Measurements from ENCODE around the gene EGF.

EGF gene

DNA sequence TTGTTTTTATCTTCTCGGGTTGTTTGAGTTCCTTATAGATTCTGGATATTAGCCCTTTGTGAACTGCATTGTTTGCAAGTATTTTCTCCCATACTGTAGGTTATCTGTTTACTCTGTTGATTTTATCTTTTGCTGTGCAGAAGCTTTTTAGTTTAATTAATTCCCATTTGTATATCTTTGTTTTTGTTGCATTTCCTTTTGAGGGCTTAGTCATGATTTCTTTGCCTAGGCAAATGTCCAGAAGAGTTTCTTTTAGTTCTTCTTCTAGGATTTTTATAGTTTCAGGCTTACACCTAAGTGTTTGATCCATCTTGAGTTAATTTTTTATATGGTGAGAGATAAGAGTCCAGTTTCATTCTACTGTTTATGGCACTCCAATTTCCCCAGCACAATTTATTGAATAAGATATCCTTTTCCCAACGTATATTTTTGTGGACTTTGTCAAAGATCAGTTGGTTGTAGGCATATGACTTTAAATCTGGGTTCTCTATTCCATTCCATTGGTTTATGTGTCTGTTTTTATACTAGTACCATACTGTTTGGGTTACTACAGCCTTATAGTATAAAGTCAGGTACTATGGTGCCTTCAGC, 54.3 kb downstream of the EGF start (continued):
- TF ChIP-seq KLF9 (tag by site-specific recombination; IDR thresholded peaks at IDR 0.05; ENCODE audit: low read depth): no peak

DNA sequence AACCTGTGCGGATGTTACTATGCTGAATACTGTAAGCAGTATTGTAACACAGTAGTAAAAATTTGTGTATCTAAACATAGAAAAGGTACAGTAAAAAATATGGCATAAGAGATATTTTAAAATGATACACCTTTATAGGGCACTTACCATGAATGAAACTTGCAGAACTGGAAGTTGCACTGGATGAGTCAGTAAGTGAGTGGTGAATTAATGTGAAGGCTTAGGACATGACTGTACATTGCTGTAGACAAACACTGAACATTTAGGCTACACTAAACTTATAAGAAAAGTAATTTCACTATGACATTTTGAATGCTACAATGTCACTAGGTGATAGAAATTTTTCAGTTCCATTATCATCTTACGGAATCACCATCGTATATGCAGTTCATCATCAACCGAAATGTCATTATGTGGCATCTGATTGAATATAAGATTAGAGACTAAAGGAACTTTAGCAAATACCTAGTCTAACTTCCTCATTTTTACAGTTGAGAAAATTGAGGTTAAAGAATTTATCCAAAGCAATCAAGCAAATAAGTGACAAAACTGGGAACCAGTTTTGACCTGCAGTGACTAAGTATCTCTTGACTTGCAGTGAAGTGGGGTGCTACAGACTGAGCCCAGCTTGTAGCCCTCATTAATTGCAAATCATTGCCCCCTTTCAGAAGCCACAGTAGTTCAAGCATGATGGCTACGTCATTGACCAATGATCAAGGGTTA, 55.3 kb downstream of the EGF start:
- POLR2A ChIA-PET: no interaction called here
- Histone ChIP-seq H3K27ac (ENCODE audit: extremely low read depth, low read depth, low read length) (no peak overlapping the region), H3K36me3 (ENCODE audit: control insufficient read depth in 2 of 2, insufficient read depth in 1 of 2, low read length in 2 of 2) (no peaks in the 10 kb centered on the region), H3K4me3 (ENCODE audit: low read depth, low read length) (no peak overlapping the region), H3K9me3 (ENCODE audit: control insufficient read depth, insufficient read depth, low read depth, low read length) (no peaks in the 10 kb centered on the region), H3K4me1 (ENCODE audit: control insufficient read depth, insufficient read depth, low read length) (no peaks in the 10 kb centered on the region)
- CTCF ChIA-PET: interaction anchor here (1.4 kb wide), 1 partner anchor 10 kb away, joined by 3 read pairs; no protein-coding TSS in a partner anchor
- no peak for TF ChIP-seq KLF8 (tag by site-specific recombination; IDR thresholded peaks at IDR 0.05)

DNA sequence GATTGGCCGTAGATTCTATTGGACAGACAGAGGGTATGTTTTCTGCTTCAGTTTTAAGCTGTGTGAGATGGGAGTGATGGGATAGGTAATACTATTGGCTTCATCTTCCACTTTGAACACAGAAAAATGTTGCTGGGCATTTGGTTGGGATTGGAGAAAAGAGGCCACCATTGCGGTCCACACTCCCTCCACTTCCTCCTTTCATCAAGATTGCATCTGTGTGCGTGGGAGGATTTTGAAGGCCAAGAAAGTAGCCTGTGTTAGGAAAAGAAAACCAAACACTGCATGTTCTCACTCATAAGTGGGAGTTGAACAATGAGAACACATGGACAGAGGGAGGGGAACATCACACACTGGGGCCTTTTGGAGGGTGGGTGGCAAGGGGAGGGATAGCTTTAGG, 56.4 kb downstream of the EGF start:
- ChIA-PET POLR2A (no interaction called here), CTCF (interaction anchor here (1.4 kb wide), 1 partner anchor 9 kb away, joined by 3 read pairs; no protein-coding TSS in a partner anchor)
- Histone ChIP-seq H3K27ac (ENCODE audit: extremely low read depth, low read depth, low read length) (no peak overlapping the region), H3K4me3 (ENCODE audit: low read depth, low read length) (no peak overlapping the region), H3K4me1 (ENCODE audit: control insufficient read depth, insufficient read depth, low read length) (no peaks in the 10 kb centered on the region), H3K36me3 (ENCODE audit: control insufficient read depth in 2 of 2, insufficient read depth in 1 of 2, low read length in 2 of 2) (no peaks in the 10 kb centered on the region), H3K9me3 (ENCODE audit: control insufficient read depth, insufficient read depth, low read depth, low read length) (no peaks in the 10 kb centered on the region)
- TF ChIP-seq ZFHX2 (tag by site-specific recombination; conservative IDR thresholded peaks at IDR 0.05): 0 out of 2 replicates have a peak, but pooled peaks have one; percentile 28
- TF ChIP-seq ZNF138 (tag by site-specific recombination; IDR thresholded peaks at IDR 0.05; ENCODE audit: borderline replicate concordance): no peak

DNA sequence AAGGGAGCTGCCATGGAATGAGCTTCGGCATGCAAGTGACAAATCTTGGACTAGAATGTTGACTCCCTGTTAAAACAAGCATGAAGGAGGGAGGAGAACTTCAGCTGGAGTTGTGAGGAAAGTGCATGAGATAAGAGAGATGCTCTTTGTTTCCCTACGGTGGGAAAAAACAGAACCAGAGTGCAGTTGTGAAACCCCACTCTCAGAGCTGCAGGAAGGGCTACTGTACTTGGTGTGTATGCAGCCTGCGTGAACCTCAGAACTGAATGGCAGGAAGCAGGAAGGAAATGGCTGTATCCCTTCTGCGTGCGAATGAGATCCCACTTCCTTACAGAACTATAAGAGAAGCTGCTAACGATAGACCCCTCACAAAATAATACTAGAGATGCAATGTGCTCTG, 57.2 kb downstream of the EGF start:
- no peak for TF ChIP-seq ZNF391 (tag by site-specific recombination; IDR thresholded peaks at IDR 0.05; ENCODE audit: borderline replicate concordance, low read depth)
- TF ChIP-seq, protein P1, sequence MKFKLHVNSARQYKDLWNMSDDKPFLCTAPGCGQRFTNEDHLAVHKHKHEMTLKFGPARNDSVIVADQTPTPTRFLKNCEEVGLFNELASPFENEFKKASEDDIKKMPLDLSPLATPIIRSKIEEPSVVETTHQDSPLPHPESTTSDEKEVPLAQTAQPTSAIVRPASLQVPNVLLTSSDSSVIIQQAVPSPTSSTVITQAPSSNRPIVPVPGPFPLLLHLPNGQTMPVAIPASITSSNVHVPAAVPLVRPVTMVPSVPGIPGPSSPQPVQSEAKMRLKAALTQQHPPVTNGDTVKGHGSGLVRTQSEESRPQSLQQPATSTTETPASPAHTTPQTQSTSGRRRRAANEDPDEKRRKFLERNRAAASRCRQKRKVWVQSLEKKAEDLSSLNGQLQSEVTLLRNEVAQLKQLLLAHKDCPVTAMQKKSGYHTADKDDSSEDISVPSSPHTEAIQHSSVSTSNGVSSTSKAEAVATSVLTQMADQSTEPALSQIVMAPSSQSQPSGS (tag by site-specific recombination; IDR thresholded peaks at IDR 0.05; ENCODE audit: low read depth): no peak
- TF ChIP-seq, protein P2, sequence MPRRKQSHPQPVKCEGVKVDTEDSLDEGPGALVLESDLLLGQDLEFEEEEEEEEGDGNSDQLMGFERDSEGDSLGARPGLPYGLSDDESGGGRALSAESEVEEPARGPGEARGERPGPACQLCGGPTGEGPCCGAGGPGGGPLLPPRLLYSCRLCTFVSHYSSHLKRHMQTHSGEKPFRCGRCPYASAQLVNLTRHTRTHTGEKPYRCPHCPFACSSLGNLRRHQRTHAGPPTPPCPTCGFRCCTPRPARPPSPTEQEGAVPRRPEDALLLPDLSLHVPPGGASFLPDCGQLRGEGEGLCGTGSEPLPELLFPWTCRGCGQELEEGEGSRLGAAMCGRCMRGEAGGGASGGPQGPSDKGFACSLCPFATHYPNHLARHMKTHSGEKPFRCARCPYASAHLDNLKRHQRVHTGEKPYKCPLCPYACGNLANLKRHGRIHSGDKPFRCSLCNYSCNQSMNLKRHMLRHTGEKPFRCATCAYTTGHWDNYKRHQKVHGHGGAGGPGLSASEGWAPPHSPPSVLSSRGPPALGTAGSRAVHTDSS (tag by site-specific recombination; IDR thresholded peaks at IDR 0.05): no peak
- no peak for TF ChIP-seq ZNF776 (tag by site-specific recombination; IDR thresholded peaks at IDR 0.05; ENCODE audit: borderline replicate concordance)
- TF ChIP-seq ZNF600 (tag by site-specific recombination; IDR thresholded peaks at IDR 0.05): no peak
- TF ChIP-seq ZNF530 (tag by site-specific recombination; IDR thresholded peaks at IDR 0.05; ENCODE audit: low read depth): no peak
- TF ChIP-seq ZNF24 (tag by site-specific recombination; IDR thresholded peaks at IDR 0.05): no peak
- Histone ChIP-seq H3K27ac (ENCODE audit: extremely low read depth, low read depth, low read length) (no peak overlapping the region), H3K4me3 (ENCODE audit: low read depth, low read length) (no peak overlapping the region), H3K36me3 (ENCODE audit: control insufficient read depth in 2 of 2, insufficient read depth in 1 of 2, low read length in 2 of 2) (no peaks in the 10 kb centered on the region), H3K9me3 (ENCODE audit: control insufficient read depth, insufficient read depth, low read depth, low read length) (no peaks in the 10 kb centered on the region), H3K4me1 (ENCODE audit: control insufficient read depth, insufficient read depth, low read length) (no peaks in the 10 kb centered on the region)
- CTCF ChIA-PET: interaction anchor here (0.5 to 1.4 kb wide), 3 partner anchors 8 to 49 kb away, joined by 3 read pairs; no protein-coding TSS in a partner anchor
- POLR2A ChIA-PET: no interaction called here
